ENCODE results near the gene LRRFIP2.

Gene LRRFIP2

GRCh38 chr3:37124435-37124834, 49.9 kb downstream of the LRRFIP2 start:
- ChIA-PET POLR2A (interaction anchor here (1.0 kb wide), 1 partner anchor 131 kb away, joined by 3 read pairs; the partner anchor contains the start of genes EPM2AIP1 and MLH1), CTCF (interaction anchor here (0.7 kb wide), 1 partner anchor 52 kb away, joined by 3 read pairs; no protein-coding TSS in a partner anchor)
- no peak overlapping the region for H3K4me3 ChIP-seq (ENCODE audit: low read depth, low read length)
- TF ChIP-seq ZNF146 (tag by site-specific recombination; IDR thresholded peaks at IDR 0.05) (no peak), ZBTB17 (tag by site-specific recombination; IDR thresholded peaks at IDR 0.05) (no peak), ZNF394 (tag by site-specific recombination; IDR thresholded peaks at IDR 0.05; ENCODE audit: borderline replicate concordance) (no peak), ZNF138 (tag by site-specific recombination; IDR thresholded peaks at IDR 0.05; ENCODE audit: borderline replicate concordance) (no peak), ZNF274 (IDR thresholded peaks at IDR 0.05; ENCODE audit: low read length) (no peak), ZNF274 (tag by site-specific recombination; IDR thresholded peaks at IDR 0.05; ENCODE audit: borderline replicate concordance) (no peak)
- H3K27ac ChIP-seq (ENCODE audit: extremely low read depth, low read depth, low read length) = no peak overlapping the region
- H3K9me3 ChIP-seq (ENCODE audit: control insufficient read depth, insufficient read depth, low read depth, low read length) = no peaks in the 10 kb centered on the region
- no peaks in the 10 kb centered on the region for H3K36me3 ChIP-seq (ENCODE audit: control insufficient read depth in 2 of 2, insufficient read depth in 1 of 2, low read length in 2 of 2)
- no peaks in the 10 kb centered on the region for H3K4me1 ChIP-seq (ENCODE audit: control insufficient read depth, insufficient read depth, low read length)

- Histone ChIP-seq H3K36me3 (ENCODE audit: control insufficient read depth in 2 of 2, insufficient read depth in 1 of 2, low read length in 2 of 2) (no peaks in the 10 kb centered on the region), H3K4me1 (ENCODE audit: control insufficient read depth, insufficient read depth, low read length) (no peaks in the 10 kb centered on the region), H3K27ac (ENCODE audit: extremely low read depth, low read depth, low read length) (no peak overlapping the region), H3K9me3 (ENCODE audit: control insufficient read depth, insufficient read depth, low read depth, low read length) (no peaks in the 10 kb centered on the region), H3K4me3 (ENCODE audit: low read depth, low read length) (no peak overlapping the region)
- TF ChIP-seq ZNF112 (tag by site-specific recombination; IDR thresholded peaks at IDR 0.05) (no peak), ZNF544 (tag by site-specific recombination; IDR thresholded peaks at IDR 0.05) (no peak), ZNF561 (tag by site-specific recombination; IDR thresholded peaks at IDR 0.05; ENCODE audit: borderline replicate concordance) (no peak), AEBP2 (tag by site-specific recombination; IDR thresholded peaks at IDR 0.05; ENCODE audit: borderline replicate concordance) (no peak), ZNF624 (tag by site-specific recombination; IDR thresholded peaks at IDR 0.05) (no peak), ZSCAN5A (tag by site-specific recombination; IDR thresholded peaks at IDR 0.05) (no peak), ZNF747 (tag by site-specific recombination; IDR thresholded peaks at IDR 0.05) (no peak), ZNF423 (tag by site-specific recombination; IDR thresholded peaks at IDR 0.05) (no peak), MEIS1 (CRISPR knock-in tag; IDR thresholded peaks at IDR 0.05; ENCODE audit: borderline replicate concordance) (no peak), ZNF404 (tag by site-specific recombination; IDR thresholded peaks at IDR 0.05) (no peak), ZNF548 (tag by site-specific recombination; IDR thresholded peaks at IDR 0.05) (no peak), HOXA7 (CRISPR knock-in tag; IDR thresholded peaks at IDR 0.05; ENCODE audit: borderline replicate concordance) (no peak), PRDM6 (tag by site-specific recombination; IDR thresholded peaks at IDR 0.05) (no peak), KLF17 (tag by site-specific recombination; IDR thresholded peaks at IDR 0.05) (no peak), SCRT1 (tag by site-specific recombination; IDR thresholded peaks at IDR 0.05; ENCODE audit: borderline replicate concordance) (no peak), ZNF639 (tag by site-specific recombination; IDR thresholded peaks at IDR 0.05) (no peak), ZNF521 (tag by site-specific recombination; IDR thresholded peaks at IDR 0.05) (no peak)
- CTCF ChIA-PET = no interaction called here
- POLR2A ChIA-PET = no interaction called here
These were observed 51.1 kb downstream of the LRRFIP2 start for GRCh38 chr3:37123292-37123691.

All from HEK293 (cell line).